ENCODE data around the gene SYNE2. TPM values are rescaled to one million over a fixed set of nuclear protein-coding genes. Genes with fewer than 3 reads are reported as not detected.

Gene SYNE2
- total and polyA plus RNA-seq, 2 donors (not counting 3 experiments of a cell fraction or from before 2014, with no cell fraction given), result 16.0 to 53.7 TPM

DNA sequence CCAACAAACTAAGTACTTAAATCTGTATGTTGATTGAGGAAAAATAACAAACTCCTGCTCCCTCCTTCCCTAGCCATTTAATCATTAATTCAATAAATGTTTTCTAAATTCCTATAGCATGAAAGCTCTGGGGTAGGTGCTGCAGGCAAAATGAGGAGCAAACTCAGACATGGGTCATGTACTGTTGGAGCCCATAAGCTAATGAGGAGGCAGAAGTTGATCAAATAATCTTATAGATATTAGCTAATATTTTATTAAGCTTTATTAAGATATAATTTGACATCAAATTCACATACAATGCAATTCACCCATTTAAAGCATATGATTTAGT lies 70.6 kb downstream of the SYNE2 start:
- no peak for DNase-seq (ENCODE audit: low read depth, low spot score)
- Histone ChIP-seq H3K9me1 (replicated peaks; ENCODE audit: control insufficient read depth, extremely low read depth, insufficient read depth, low read length) (no peaks in the 10 kb centered on the region), H3K9me3 (replicated peaks; ENCODE audit: control insufficient read depth, insufficient read depth, low read length) (no peaks in the 10 kb centered on the region), H3K4me3 (replicated peaks in 1 of 3; ENCODE audit: insufficient read depth in 1 of 3, low read depth in 1 of 3, low read length in 3 of 3) (no peak overlapping the region), H3K4me2 (ENCODE audit: insufficient read depth, low read length) (no peak overlapping the region), H3K79me2 (ENCODE audit: control insufficient read depth, insufficient read depth, low read length) (no peaks in the 10 kb centered on the region), H2AFZ (ENCODE audit: low read depth, low read length) (no peak overlapping the region), H4K20me1 (replicated peaks; ENCODE audit: control insufficient read depth, extremely low read depth, insufficient read depth, low read length) (no peaks in the 10 kb centered on the region), H3K9ac (replicated peaks; ENCODE audit: extremely low read depth, insufficient read depth, low read length) (no peak overlapping the region), H3K4me1 (ENCODE audit: control insufficient read depth, extremely low read depth, insufficient read depth, low read length) (peaks cover 6% of the 10 kb centered on the region), H3K27ac (ENCODE audit: insufficient read depth, low read depth, low read length) (no peak overlapping the region), H3K27me3 (ENCODE audit: control insufficient read depth in 2 of 2, insufficient read depth in 2 of 2, low read length in 2 of 2) (no peaks in the 10 kb centered on the region), H3K36me3 (ENCODE audit: control insufficient read depth in 2 of 2, extremely low read depth in 1 of 2, insufficient read depth in 2 of 2, low read length in 2 of 2) (no peaks in the 10 kb centered on the region)
- ChIA-PET POLR2A (no interaction called here), CTCF (interaction anchor here (0.8 to 1.7 kb wide), 4 partner anchors 13 to 380 kb away, joined by 3 to 4 read pairs (median 3); no protein-coding TSS in a partner anchor)
- dilution Hi-C loops (cut with MboI; ENCODE audit: extremely low pct_ligation_motif_present, low sequenced_read_pairs), result no loop called here
- intact Hi-C loops (cut with micrococcal nuclease), result no loop called here
- BruUV-seq (replicated peaks), result no TSS peak
- TF ChIP-seq EZH2 (IDR thresholded peaks at IDR 0.05; ENCODE audit: borderline replicate concordance, low read depth, low read length, severe bottlenecking) (no peak), GATA2 (IDR thresholded peaks at IDR 0.05; ENCODE audit: insufficient read depth, insufficient read length, low read depth, low read length) (no peak), POLR2A (IDR thresholded peaks at IDR 0.05; ENCODE audit: low read depth, low read length) (no peak), POLR2AphosphoS5 (IDR thresholded peaks at IDR 0.05; ENCODE audit: insufficient read depth, low read depth, low read length) (no peak), FOS (IDR thresholded peaks at IDR 0.05; ENCODE audit: borderline replicate concordance, insufficient read depth, low read length) (no peak), MYC (IDR thresholded peaks at IDR 0.05; ENCODE audit: low read depth, low read length) (no peak), JUN (IDR thresholded peaks at IDR 0.05; ENCODE audit: borderline replicate concordance, insufficient read depth, insufficient read length, low read depth) (no peak)
- TF ChIP-seq, protein P1, sequence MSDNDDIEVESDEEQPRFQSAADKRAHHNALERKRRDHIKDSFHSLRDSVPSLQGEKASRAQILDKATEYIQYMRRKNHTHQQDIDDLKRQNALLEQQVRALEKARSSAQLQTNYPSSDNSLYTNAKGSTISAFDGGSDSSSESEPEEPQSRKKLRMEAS (IDR thresholded peaks at IDR 0.05; ENCODE audit: insufficient read depth, insufficient read length), result no peak
- TF ChIP-seq, protein P2, sequence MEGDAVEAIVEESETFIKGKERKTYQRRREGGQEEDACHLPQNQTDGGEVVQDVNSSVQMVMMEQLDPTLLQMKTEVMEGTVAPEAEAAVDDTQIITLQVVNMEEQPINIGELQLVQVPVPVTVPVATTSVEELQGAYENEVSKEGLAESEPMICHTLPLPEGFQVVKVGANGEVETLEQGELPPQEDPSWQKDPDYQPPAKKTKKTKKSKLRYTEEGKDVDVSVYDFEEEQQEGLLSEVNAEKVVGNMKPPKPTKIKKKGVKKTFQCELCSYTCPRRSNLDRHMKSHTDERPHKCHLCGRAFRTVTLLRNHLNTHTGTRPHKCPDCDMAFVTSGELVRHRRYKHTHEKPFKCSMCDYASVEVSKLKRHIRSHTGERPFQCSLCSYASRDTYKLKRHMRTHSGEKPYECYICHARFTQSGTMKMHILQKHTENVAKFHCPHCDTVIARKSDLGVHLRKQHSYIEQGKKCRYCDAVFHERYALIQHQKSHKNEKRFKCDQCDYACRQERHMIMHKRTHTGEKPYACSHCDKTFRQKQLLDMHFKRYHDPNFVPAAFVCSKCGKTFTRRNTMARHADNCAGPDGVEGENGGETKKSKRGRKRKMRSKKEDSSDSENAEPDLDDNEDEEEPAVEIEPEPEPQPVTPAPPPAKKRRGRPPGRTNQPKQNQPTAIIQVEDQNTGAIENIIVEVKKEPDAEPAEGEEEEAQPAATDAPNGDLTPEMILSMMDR (IDR thresholded peaks at IDR 0.05; ENCODE audit: extremely low read depth in 1 of 2, insufficient read depth in 1 of 2, low read depth in 1 of 2, low read length in 2 of 2), result no peak
- FAIRE-seq, result no peak

Measured in endothelial cell of umbilical vein (primary cell).